ENCODE results near the gene PNPLA8.

GRCh38 chr7:108522780-108523179 lies 3.2 kb downstream of the PNPLA8 start:
- TF ChIP-seq, protein P1, sequence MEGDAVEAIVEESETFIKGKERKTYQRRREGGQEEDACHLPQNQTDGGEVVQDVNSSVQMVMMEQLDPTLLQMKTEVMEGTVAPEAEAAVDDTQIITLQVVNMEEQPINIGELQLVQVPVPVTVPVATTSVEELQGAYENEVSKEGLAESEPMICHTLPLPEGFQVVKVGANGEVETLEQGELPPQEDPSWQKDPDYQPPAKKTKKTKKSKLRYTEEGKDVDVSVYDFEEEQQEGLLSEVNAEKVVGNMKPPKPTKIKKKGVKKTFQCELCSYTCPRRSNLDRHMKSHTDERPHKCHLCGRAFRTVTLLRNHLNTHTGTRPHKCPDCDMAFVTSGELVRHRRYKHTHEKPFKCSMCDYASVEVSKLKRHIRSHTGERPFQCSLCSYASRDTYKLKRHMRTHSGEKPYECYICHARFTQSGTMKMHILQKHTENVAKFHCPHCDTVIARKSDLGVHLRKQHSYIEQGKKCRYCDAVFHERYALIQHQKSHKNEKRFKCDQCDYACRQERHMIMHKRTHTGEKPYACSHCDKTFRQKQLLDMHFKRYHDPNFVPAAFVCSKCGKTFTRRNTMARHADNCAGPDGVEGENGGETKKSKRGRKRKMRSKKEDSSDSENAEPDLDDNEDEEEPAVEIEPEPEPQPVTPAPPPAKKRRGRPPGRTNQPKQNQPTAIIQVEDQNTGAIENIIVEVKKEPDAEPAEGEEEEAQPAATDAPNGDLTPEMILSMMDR (conservative IDR thresholded peaks at IDR 0.05; ENCODE audit: low read depth, low read length) = no peak
- no peak for TF ChIP-seq EZH2 (IDR thresholded peaks at IDR 0.05; ENCODE audit: borderline replicate concordance, low read depth, low read length, poor library complexity, severe bottlenecking)

All from A673 (cell line).